ENCODE measurements around the gene CCN2.

DNA sequence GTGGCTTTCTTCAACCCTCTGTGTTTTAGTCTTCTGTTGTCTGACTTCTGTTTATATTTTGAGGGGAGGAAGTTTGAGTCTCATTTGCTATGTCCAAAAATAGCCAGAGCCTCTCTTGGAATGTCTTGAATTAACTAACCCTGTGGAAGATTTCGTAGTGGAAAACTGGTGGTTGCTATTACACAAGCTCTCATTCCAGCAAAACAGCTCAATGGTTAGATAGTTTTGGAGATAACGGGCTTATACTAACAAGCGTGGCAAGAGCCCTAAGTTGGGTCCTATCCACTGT lies 1.6 kb downstream of the CCN2 start:
- no peak for TF ChIP-seq ATF3 (CRISPR knock-in tag; conservative IDR thresholded peaks at IDR 0.05)
- TF ChIP-seq, protein P1, sequence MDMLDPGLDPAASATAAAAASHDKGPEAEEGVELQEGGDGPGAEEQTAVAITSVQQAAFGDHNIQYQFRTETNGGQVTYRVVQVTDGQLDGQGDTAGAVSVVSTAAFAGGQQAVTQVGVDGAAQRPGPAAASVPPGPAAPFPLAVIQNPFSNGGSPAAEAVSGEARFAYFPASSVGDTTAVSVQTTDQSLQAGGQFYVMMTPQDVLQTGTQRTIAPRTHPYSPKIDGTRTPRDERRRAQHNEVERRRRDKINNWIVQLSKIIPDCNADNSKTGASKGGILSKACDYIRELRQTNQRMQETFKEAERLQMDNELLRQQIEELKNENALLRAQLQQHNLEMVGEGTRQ (CRISPR knock-in tag; IDR thresholded peaks at IDR 0.05), result no peak
- no peak for TF ChIP-seq ZNF416 (CRISPR knock-in tag; IDR thresholded peaks at IDR 0.05)
- TF ChIP-seq, protein P2, sequence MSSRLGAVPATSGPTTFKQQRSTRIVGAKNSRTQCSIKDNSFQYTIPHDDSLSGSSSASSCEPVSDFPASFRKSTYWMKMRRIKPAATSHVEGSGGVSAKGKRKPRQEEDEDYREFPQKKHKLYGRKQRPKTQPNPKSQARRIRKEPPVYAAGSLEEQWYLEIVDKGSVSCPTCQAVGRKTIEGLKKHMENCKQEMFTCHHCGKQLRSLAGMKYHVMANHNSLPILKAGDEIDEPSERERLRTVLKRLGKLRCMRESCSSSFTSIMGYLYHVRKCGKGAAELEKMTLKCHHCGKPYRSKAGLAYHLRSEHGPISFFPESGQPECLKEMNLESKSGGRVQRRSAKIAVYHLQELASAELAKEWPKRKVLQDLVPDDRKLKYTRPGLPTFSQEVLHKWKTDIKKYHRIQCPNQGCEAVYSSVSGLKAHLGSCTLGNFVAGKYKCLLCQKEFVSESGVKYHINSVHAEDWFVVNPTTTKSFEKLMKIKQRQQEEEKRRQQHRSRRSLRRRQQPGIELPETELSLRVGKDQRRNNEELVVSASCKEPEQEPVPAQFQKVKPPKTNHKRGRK (CRISPR knock-in tag; IDR thresholded peaks at IDR 0.05; ENCODE audit: borderline replicate concordance), result no peak
- no peak for TF ChIP-seq SP1 (CRISPR knock-in tag; conservative IDR thresholded peaks at IDR 0.05)
- TF ChIP-seq RELA (CRISPR knock-in tag; IDR thresholded peaks at IDR 0.05; ENCODE audit: borderline replicate concordance), result no peak
- TF ChIP-seq, protein P3, sequence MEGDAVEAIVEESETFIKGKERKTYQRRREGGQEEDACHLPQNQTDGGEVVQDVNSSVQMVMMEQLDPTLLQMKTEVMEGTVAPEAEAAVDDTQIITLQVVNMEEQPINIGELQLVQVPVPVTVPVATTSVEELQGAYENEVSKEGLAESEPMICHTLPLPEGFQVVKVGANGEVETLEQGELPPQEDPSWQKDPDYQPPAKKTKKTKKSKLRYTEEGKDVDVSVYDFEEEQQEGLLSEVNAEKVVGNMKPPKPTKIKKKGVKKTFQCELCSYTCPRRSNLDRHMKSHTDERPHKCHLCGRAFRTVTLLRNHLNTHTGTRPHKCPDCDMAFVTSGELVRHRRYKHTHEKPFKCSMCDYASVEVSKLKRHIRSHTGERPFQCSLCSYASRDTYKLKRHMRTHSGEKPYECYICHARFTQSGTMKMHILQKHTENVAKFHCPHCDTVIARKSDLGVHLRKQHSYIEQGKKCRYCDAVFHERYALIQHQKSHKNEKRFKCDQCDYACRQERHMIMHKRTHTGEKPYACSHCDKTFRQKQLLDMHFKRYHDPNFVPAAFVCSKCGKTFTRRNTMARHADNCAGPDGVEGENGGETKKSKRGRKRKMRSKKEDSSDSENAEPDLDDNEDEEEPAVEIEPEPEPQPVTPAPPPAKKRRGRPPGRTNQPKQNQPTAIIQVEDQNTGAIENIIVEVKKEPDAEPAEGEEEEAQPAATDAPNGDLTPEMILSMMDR (IDR thresholded peaks at IDR 0.05), result no peak
- no peak for TF ChIP-seq MAX (CRISPR knock-in tag; IDR thresholded peaks at IDR 0.05)
- TF ChIP-seq ZNF263 (CRISPR knock-in tag; IDR thresholded peaks at IDR 0.05; ENCODE audit: low read depth), result no peak
- no peak for TF ChIP-seq NFYB (CRISPR knock-in tag; conservative IDR thresholded peaks at IDR 0.05; ENCODE audit: low read depth)
- TF ChIP-seq, protein P4, sequence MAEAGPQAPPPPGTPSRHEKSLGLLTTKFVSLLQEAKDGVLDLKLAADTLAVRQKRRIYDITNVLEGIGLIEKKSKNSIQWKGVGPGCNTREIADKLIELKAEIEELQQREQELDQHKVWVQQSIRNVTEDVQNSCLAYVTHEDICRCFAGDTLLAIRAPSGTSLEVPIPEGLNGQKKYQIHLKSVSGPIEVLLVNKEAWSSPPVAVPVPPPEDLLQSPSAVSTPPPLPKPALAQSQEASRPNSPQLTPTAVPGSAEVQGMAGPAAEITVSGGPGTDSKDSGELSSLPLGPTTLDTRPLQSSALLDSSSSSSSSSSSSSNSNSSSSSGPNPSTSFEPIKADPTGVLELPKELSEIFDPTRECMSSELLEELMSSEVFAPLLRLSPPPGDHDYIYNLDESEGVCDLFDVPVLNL (CRISPR knock-in tag; IDR thresholded peaks at IDR 0.05; ENCODE audit: borderline replicate concordance, low read depth), result no peak
- TF ChIP-seq TP53 (CRISPR knock-in tag; IDR thresholded peaks at IDR 0.05), result no peak
- TF ChIP-seq ATF1 (CRISPR knock-in tag; IDR thresholded peaks at IDR 0.05), result no peak
- TF ChIP-seq FOXJ3 (CRISPR knock-in tag; IDR thresholded peaks at IDR 0.05; ENCODE audit: borderline replicate concordance), result no peak
